ENCODE results near the gene ORAI1.
A peak's percentile ranks its signal among the peaks of the same experiment; 100 is the strongest.

ORAI1 gene

DNA sequence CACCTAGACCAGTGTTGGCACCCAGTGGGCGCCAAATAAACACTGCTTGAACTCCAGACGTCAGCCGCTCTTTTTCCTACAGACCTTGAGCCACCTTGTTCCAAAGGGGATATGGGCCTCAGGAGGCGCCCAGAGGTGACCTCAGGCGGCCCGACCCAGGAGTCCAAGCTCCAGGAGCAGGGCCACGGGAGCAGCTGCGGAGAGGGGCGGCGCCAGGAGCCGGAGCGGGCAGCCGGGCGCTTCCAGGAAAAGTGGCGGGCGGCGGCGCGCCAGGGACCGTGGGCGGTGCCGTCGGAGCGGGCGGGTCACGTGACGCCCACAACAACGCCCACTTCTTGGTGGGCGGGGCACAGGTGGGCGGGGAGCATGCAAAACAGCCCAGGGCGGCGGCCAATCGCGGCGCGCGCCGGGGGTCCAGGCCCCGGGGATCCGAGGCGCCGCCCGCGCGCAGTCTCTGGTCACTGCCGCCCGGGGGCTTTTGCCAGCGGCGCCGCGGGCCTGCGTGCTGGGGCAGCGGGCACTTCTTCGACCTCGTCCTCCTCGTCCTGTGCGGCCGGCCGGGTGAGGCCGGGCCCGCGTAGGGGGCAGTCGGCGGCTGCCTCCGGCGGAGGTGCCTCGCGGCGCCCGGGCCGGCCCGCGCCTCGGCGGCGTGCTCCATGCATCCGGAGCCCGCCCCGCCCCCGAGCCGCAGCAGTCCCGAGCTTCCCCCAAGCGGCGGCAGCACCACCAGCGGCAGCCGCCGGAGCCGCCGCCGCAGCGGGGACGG lies at the start of gene ORAI1:
TSS of gene ORAI1 (plus strand) at position 444 of the 766 bp plus-strand sequence.
- peak within 1 kb of the TSS; percentile 81 for H3K27ac ChIP-seq
- TF ChIP-seq, protein P1, sequence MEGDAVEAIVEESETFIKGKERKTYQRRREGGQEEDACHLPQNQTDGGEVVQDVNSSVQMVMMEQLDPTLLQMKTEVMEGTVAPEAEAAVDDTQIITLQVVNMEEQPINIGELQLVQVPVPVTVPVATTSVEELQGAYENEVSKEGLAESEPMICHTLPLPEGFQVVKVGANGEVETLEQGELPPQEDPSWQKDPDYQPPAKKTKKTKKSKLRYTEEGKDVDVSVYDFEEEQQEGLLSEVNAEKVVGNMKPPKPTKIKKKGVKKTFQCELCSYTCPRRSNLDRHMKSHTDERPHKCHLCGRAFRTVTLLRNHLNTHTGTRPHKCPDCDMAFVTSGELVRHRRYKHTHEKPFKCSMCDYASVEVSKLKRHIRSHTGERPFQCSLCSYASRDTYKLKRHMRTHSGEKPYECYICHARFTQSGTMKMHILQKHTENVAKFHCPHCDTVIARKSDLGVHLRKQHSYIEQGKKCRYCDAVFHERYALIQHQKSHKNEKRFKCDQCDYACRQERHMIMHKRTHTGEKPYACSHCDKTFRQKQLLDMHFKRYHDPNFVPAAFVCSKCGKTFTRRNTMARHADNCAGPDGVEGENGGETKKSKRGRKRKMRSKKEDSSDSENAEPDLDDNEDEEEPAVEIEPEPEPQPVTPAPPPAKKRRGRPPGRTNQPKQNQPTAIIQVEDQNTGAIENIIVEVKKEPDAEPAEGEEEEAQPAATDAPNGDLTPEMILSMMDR (conservative IDR thresholded peaks at IDR 0.05), result no peak
- TF ChIP-seq ZFX (IDR thresholded peaks at IDR 0.05), result peak; percentile 55; the same call in 1 of the 2 replicates

DNA sequence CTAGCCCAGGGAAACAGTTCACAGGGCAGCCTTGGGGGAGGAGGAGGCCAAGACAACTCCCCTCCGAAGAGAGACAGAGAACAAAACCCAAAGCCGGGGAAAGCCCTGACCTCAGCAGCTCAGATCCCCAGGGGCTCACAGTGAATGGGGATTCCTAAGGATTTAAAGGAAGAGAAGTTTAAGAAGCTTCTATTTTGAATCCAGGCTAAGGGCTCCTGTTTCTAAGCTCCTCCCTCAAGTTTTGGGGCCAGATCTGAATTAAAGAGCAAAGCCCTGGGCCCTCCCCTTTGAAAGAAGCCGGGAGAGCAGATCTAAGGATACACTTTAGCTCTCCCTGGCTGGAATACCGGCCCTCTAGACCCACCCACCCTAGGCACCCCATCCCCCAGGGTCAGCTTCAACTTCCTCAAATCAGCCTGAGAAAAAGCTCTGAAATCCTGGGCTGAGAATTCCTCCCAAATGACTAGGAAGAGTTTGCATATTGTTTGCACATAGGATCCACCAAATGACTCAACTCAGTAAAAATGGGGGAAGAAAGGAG lies 49.4 kb upstream of the ORAI1 start:
- TF ChIP-seq ZFX (IDR thresholded peaks at IDR 0.05), result no peak
- TF ChIP-seq, protein P1 (conservative IDR thresholded peaks at IDR 0.05), result no peak
- no peak overlapping the region for H3K27ac ChIP-seq

DNA sequence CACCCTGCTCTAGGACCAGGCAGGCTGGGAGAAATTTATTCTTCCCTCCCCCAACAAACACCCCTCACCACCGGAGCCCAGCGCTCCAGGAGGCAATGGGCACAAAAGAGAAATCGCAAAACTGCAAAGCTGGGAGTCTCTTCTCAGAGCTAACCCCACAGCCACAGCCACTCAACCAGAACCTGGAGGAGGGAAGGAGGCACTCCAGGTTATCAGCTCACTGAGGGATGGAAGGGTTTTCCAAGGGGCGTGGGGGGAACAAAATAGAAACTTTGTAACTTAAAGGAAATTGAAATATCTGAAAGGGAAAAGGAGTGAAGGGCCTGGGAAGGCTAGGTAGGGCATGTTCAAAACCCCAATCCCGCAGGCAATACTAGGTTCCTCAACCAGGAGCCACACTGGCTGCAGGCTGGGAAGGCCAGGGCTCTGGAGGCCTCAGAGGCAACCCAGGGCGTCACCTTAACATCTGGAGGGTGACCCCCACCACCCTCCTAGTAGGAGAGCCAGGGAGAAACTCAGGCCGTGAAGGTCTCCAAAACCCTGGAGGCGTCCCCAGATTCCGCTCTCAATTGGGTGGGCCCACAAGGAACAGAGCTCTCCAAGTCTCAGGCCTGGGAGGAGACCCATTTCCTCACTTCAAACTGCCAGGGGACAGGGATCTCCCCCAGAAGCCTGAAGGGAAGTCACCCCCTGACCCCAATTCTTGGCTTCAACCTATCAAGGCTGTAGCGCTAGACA lies 48.7 kb upstream of the ORAI1 start:
- no peak overlapping the region for H3K27ac ChIP-seq
- TF ChIP-seq, protein P1 (conservative IDR thresholded peaks at IDR 0.05), result no peak
- no peak for TF ChIP-seq ZFX (IDR thresholded peaks at IDR 0.05)

DNA sequence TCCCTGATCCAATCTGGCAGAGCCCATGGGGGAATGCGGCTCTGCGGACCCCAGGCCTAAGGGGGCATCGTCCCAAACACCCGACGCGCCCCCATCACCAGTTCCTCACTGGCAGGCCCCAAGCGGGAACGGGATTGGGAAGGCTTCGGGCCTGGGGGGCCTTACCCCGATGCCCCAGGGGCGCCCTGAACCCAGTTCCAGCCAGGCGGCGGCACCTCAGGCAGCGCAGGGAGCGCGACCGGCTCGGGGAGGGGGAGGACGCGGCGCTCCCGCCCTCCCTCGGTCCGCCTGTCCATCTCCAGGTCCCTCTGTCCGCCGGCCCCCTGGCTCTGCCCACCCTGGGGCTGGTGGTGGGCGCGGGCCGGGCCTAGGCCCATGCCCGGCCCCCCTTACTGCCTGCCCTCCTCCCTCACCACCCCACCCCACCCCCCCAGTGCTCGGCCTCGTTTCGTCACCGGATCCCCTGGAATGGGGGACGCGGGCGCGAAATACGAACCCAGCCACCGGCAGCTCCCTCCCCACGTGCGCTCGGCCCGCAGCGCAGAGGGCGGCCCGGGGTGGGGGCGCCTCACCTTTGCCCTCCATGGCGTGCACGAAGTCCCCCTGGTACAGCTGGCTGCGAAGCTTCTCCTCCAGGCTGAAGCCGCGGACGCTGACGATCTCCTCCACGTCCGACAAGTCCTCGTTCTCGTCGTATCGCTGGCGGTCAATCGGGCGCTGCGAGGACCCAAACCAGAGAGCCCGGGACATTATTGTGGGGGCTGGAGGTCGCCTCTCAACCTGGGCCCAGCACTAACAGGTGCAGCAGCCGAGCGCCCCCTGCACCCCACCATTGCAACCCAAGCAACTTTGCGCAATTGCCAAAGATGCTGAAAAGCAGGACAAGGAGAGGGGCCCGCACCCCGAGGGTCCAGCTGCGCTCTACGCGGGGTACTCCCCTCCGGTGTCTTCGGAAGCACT lies 47.8 kb upstream of the ORAI1 start:
- TF ChIP-seq, protein P1 (conservative IDR thresholded peaks at IDR 0.05), result no peak
- TF ChIP-seq ZFX (IDR thresholded peaks at IDR 0.05), result no peak
- H3K27ac ChIP-seq, result peak overlapping the region; percentile 74

DNA sequence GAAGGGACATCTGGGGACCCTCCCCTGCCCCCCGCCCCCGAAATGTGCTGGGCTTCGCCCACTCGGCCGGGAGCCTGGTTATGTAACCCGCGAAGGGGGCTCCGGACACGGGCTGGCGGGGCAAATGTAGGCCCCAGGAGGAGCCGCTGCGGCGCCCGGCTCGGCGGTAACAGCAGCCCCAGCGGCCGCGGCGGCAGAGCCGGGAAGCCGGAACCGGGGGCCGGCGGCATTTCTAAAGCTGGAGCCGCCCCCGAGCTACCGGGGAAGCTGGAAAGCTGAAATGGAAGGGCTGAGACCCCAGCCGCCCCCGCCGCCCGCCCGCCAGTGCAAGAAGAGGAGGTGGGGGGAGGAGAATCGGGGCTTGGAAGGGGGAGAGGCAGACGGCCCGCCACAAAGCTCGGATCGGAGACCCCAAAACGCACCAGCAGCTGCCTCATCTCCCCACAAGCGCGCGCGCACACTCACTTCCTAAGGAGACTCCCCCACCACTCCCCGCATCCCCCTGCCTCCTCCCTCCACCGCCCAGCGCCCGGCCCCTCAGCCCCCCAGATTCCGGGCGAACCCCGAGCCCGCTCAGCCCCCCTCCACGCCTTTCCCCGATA lies 47.0 kb upstream of the ORAI1 start:
- TF ChIP-seq, protein P1 (conservative IDR thresholded peaks at IDR 0.05), result no peak
- peak; percentile 66; the same call in 1 of the 2 replicates for TF ChIP-seq ZFX (IDR thresholded peaks at IDR 0.05)
- peak overlapping the region; percentile 74 for H3K27ac ChIP-seq

DNA sequence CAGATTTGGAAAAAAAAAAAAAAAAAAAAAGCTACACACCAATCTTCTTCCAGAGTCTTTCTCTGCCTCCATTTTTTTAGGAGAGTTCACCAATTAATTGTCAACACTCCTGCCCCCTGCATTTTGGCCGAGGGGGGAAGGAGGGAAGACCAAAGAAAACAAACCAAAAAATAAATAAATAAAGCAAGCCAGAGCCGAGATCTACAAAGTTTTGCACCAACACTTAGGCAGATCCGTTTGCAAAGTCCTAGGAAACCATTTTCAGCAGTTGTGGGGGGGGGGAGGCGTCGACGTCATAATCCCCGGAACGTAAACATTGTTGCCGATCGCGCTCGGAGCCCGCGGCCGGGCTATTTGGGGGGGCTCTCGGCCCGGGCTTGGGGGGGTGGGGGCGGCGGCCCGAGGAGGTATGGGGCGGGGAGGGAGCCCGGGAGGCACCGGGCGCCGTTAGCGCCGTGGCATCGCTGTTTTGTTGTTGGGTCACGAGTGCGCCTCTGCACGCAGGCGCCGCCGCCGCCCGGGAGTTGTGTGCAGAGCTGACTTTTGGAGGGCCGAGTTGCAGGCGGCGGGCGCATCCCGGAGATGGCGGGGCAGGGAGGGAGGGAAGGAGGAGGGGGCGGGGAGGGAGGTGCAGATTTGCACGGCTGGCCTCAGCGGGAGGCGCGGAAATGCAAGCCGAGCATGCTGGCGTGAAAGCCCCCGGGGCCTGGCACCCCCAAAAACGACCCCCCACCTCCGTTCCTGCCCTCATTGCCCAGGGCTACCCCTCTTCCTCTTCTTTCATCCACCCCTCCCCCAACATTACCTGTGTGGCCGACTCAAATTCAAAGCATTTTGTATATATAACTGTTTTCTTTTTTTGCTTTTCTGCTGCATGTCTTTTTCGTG lies 46.1 kb upstream of the ORAI1 start:
- TF ChIP-seq, protein P1 (conservative IDR thresholded peaks at IDR 0.05), result no peak
- no peak for TF ChIP-seq ZFX (IDR thresholded peaks at IDR 0.05)
- H3K27ac ChIP-seq, result peak overlapping the region; percentile 74
